ENCODE results near the gene TRPC4. TPM values are rescaled to one million over a fixed set of nuclear protein-coding genes. Genes with fewer than 3 reads are reported as not detected.
A peak's percentile ranks its signal among the peaks of the same experiment; 100 is the strongest.

Gene TRPC4
- total RNA-seq, 1 donor, result 1.2 TPM

DNA sequence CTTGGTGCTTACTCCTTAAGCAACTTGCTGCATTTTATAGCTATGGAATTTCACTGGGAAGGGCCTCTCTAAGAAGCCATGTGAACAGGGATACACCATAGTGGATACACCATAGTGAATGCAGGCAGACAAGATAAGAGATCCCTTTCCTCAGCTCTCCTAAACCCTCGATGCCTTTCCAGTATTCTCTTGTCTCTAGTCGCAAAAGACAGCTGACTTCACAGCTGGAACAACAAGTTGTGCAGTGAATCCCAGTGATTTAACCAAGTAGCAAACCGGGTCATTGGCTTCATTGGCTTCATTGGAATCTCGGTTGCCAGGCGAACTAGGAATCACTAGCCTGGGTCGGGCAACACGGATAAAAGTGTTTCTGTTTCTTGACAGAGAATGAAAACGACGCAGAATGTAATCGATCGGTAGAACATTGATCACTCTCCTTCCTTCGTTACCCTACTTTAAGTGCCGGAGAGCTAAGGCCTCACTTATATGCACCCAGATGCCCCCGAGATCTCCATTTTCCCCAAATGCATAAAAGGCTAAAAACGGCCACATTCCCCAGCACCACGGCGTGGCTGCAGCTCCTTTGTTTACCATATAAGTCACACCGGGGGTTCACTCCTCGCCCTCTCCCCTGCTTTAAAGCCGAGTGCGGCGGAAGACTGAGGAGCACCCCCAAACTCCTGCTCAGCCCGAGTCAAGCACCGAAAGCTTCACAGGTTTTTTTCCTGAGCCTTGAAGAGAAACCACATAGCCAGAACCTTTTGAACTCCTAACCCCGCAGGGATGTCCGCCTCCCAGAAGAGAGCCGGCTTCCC is 674 bp downstream of the TRPC4 start:
- TF ChIP-seq CTCF (IDR thresholded peaks at IDR 0.05; ENCODE audit: insufficient read depth, low read length), result no peak
- DNase-seq (ENCODE audit: low read depth), result peak; percentile 24
- peak overlapping the region; percentile 70 for H3K4me3 ChIP-seq (ENCODE audit: low read depth, low read length)

- no peak for DNase-seq (ENCODE audit: low read depth)
- no peak for TF ChIP-seq CTCF (IDR thresholded peaks at IDR 0.05; ENCODE audit: insufficient read depth, low read length)
- no peak overlapping the region for H3K4me3 ChIP-seq (ENCODE audit: low read depth, low read length)
Measured at GRCh38 chr13:37863708-37864107, 5.9 kb downstream of the TRPC4 start.

GRCh38 chr13:37835392-37835791 is 34.2 kb downstream of the TRPC4 start:
- DNase-seq (ENCODE audit: low read depth), result no peak
- no peak overlapping the region for H3K4me3 ChIP-seq (ENCODE audit: low read depth, low read length)
- no peak for TF ChIP-seq CTCF (IDR thresholded peaks at IDR 0.05; ENCODE audit: insufficient read depth, low read length)

DNA sequence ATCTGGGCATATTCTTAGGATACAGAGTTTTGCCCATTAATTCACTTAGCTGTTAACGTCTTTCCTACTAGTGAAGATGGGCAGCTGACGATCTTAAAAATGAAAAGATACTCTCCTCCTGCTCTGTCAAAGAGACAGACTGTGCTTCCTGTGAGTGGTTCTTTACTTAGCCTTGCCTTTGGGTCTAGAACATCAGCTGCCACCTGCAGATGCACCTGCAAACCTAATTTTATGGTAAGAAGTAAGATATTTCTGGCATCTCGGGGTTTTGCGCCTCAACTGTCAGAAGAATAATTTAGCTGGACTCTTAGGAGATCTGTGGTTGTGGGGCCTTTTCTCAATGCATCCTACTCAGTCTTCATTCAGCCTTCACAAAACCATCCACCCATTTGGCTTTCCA is 36.2 kb downstream of the TRPC4 start:
- no peak overlapping the region for H3K4me3 ChIP-seq (ENCODE audit: low read depth, low read length)
- DNase-seq (ENCODE audit: low read depth), result no peak
- no peak for TF ChIP-seq CTCF (IDR thresholded peaks at IDR 0.05; ENCODE audit: insufficient read depth, low read length)

GRCh38 chr13:37816276-37816675 is 53.3 kb downstream of the TRPC4 start:
- no peak for TF ChIP-seq CTCF (IDR thresholded peaks at IDR 0.05; ENCODE audit: insufficient read depth, low read length)
- DNase-seq (ENCODE audit: low read depth), result no peak
- no peak overlapping the region for H3K4me3 ChIP-seq (ENCODE audit: low read depth, low read length)

DNA sequence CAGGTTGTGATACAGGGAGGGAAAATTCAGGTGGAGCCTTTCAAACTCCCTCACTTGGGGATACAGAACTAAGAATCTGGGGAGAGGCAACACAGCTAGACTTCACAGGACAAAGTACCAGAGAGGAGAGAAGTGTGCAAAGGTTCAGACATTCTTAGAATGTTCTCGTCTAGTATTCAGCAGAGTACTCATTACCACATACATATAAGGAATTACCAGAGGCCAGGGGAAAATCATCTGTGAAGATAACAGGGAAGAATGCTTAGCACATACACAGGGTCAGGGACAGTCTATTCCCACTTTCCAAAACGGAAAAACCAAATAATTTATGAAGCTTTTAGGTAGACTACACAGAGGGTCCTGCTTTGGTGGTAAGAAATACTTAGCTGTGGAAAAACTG is 58.1 kb downstream of the TRPC4 start:
- H3K4me3 ChIP-seq (ENCODE audit: low read depth, low read length), result no peak overlapping the region
- no peak for TF ChIP-seq CTCF (IDR thresholded peaks at IDR 0.05; ENCODE audit: insufficient read depth, low read length)
- DNase-seq (ENCODE audit: low read depth), result no peak

- H3K4me3 ChIP-seq (ENCODE audit: low read depth, low read length), result no peak overlapping the region
- no peak for DNase-seq (ENCODE audit: low read depth)
- TF ChIP-seq CTCF (IDR thresholded peaks at IDR 0.05; ENCODE audit: insufficient read depth, low read length), result peak; percentile 9
Measured at GRCh38 chr13:37806666-37807065, 62.9 kb downstream of the TRPC4 start.

Measured in fibroblast of the aortic adventitia (primary cell).